Right lung (tissue), 5 donors: Measurements from ENCODE around the gene TP53BP2. TPM values are rescaled to one million over a fixed set of nuclear protein-coding genes. Genes with fewer than 3 reads are reported as not detected.

ENCODE experiments used
- DNase-seq, 2 donors: peaks; one replicate each; pipeline ENCODE4 v3.0.0-alpha.2; 2013
- polyA plus RNA-seq, 5 donors: library from polyadenylated mRNA; unstranded; fragments of 120-200 nt; gene quantifications; one replicate each; pipeline versions ENCODE4 v1.2.1 to v1.2.3, GENCODE V29; 2013; ENCODE audit warnings: inconsistent platforms in 1 of 5, low replicate concordance in 1 of 5; ENCODE audit not compliant: insufficient read length in 5 of 5, insufficient read depth in 1 of 5

Gene TP53BP2
- polyA plus RNA-seq, 5 donors: 38.3 to 66.3 (median 50.3) TPM

DNA sequence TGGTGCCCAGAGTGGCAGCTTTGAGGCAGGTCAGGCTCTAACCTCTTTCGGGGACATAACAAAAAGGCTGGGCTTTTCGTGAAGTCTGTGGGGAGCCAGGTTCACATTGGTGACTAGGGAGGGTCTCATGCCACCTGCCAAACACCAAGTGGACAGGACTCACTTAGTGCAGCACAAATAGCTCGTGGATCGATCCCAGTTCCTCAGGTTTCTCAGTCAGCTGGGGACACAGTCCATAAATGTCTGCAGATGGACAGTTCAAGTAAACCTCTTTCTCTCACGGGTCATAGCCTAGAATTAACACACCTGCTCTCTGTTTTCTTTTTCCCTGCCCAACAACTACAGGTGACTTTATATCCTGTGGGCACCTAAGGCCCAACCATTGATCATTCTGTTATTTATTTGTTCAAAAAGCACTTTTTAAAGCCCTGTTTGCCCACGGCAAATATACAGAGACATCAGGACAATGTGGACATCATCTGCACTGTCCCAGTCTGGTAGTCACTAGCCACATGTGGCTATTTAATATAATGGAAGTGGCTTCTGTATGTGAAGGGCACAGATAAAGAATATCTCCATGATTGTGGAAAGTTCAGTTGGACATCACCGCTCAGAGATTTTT is 79.9 kb downstream of the TP53BP2 start:
- DNase-seq: no peak

DNA sequence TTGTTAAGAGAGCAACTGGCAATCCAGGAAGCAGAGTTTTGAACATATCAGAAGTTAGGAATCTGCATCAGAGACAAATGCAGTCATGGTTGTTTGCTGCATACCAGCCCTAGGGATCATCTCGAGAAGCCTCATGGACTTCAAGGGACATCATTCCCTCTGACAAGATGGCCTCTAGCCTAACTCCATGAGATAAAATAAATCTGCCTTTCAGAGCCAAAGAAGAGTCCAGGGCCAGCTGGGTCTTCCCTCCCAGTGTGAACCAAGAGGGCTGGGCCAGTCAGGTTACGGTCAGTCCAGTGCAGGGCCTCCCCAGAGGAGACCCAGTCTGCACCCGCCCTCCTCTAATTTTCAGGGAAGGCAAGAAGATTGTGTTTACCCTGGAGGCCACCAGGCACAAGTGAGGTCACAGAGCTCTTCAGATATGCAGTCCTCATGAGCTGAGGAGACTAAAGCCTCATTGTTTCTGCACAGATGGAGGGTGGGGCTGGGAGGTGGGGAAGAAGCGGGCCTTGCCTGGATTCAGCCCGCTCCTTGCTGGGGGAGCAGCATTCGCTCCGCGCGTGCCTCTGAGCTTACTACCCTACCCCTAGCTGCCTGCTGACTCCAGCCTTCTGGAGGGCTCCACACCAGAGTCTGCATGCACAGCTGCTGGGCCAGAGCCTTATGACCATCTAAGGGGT is 80.6 kb downstream of the TP53BP2 start:
- no peak for DNase-seq

DNA sequence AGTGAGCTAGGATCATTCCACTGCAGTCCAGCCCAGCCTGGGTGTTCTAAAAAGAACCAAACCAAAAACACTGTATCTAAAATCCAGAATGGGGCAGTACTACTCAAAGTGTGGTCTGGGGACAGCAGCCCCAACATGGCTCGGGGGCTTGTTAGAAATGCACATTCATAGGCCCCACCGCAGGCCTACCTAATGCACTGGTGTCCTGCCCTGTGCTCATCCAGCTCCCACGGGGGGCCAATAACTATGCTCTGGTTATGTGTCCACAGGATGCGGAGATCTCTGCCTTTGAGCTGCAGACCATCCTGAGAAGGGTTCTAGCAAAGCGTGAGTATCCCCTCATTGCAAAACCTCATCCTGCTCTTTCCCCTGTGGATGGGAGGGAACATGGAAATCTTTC is 81.9 kb downstream of the TP53BP2 start:
- DNase-seq: no peak

- DNase-seq: no peak
These were observed 82.5 kb downstream of the TP53BP2 start for GRCh38 chr1:223763251-223763650.

DNA sequence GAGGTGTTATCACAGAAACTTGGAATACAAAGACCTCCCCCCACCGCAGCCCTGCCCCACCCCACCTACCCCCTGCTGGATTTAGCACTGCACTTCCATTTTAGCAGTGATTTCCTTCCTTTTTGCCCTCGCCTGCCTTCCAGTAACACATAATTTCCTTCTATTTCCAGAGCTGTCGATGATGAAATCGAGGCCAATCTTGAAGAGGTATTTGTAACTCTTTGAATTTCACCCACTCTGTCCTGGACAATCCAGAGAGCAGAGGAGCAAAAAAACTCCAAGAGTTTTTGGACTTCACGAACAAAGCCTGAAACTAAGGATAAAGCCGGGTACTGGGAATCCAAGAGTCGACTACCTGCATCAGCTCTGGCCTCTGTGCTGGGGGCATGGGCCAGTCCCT is 84.3 kb downstream of the TP53BP2 start:
- peak in 1 of 2 donors; percentile 13 for DNase-seq

- no peak for DNase-seq
These were observed 84.9 kb downstream of the TP53BP2 start for GRCh38 chr1:223760833-223761232.

DNA sequence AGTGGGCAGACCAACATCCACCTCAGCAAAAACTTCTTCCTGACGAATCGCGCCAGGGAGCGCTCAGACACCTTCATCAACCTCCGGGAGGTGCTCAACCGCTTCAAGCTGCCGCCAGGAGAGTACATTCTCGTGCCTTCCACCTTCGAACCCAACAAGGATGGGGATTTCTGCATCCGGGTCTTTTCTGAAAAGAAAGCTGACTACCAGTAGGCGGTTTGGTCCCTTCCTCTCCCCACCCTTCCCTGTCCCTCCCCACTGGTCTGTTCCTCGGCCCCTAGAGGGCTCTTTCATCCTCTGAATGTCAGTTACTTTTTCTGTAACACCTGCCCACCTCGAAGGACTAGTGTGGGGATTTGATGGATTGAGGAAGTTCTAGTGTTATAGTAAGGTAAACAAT is 86.5 kb downstream of the TP53BP2 start:
- DNase-seq: no peak

GRCh38 chr1:223758734-223759133 is 87.0 kb downstream of the TP53BP2 start:
- DNase-seq: no peak

DNA sequence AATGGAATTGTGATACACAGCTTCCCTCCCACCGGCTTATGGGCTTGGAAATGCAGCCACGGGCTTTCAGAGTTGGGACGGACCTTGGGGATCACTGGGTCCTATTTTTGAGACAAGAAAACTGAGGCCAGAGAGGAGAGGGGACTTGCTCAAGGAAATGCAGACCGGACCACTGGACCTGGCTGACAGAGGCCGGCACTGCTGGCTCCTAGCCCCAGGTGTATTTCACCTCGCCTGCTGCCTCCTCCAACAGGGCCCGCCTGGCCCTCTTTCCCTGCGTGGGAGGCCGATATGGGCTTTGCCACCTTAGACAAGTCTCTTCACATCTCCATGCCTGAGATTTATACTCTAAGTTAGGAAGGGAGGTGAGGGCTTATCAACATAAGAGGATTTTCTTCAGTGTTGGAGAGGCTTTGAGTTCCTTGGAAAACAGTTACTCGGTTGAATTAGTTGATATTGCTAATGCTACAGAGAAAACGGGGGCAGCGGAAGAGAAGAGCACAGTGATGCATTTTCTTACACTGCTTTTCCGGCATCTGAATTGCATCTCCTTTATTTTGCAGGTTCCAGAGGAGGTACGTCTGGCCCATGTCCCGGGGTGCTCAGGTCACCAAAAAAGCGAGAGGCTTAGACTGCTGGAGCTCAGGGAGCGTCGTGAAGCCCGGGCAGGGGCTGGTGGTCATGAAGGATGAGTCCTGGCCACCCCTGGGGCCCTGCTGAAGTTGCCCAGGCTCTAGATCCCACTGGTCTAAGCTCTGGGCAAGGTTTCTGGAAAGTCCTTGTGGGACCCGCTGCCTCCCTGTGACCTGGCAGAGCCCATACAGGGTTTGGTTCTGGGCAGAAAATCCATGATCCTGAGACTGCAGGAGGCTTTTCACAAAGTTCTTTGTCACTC is 88.7 kb downstream of the TP53BP2 start:
- DNase-seq: no peak

GRCh38 chr1:223755992-223756775 is 89.6 kb downstream of the TP53BP2 start:
- DNase-seq: no peak

- no peak for DNase-seq
These were observed 90.3 kb downstream of the TP53BP2 start for GRCh38 chr1:223755432-223755792.

DNA sequence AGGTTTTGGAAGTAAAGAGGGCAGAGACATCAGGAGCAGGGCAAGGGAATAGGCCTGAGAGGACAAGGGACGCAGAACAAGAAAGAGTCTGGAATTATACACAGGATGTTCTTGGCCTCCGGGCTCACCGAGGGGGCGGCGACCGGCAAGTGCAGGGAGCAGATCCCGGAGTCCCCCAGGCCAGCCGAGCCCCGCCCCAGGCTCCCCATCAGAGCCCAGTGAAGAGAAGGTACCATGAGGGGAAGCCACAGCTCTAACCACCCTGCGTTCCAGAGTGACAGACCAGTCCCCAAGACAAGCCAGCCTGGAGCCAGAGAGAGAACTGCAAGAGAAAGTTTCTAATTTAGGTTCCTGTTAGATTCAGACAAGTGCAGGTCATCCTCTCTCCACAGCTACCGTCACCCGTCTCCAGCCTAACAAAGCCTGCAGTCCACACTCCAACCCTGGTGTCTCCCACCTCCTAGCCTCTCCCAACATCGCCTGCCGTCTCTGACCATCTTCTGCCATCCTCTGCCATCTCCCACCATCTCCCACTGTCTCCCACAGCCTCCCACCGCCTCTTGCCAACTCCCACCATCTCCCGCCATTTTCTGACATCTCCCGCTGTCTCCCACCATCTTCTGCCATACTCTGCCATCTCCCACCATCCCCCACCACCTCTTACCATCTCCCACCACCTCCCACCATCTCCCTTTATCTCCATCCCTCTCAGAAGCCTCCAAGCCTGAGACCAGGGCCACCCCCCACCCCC is 90.9 kb downstream of the TP53BP2 start:
- no peak for DNase-seq

GRCh38 chr1:223752721-223753515 is 92.8 kb downstream of the TP53BP2 start:
- no peak for DNase-seq

DNA sequence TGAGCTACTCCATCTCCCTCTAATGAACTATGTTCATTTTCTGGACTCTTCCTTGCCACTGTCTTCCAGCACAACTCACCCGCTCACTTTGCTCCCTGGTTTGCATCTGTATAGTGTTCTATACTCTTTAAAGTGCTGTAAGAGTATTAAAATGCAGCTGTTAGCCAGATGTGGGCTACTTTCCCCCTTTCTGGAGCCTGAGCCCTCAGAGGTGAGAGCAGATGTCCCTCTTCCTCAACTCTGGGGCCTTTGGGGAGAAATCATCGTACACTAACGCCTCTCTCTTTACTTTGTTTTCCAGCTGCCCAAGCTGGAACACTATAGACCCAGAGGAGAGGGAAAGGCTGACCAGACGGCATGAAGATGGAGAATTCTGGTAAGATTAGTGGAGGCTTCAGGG is 94.1 kb downstream of the TP53BP2 start:
- no peak for DNase-seq

- no peak for DNase-seq
These were observed 94.8 kb downstream of the TP53BP2 start for GRCh38 chr1:223750730-223751570.

DNA sequence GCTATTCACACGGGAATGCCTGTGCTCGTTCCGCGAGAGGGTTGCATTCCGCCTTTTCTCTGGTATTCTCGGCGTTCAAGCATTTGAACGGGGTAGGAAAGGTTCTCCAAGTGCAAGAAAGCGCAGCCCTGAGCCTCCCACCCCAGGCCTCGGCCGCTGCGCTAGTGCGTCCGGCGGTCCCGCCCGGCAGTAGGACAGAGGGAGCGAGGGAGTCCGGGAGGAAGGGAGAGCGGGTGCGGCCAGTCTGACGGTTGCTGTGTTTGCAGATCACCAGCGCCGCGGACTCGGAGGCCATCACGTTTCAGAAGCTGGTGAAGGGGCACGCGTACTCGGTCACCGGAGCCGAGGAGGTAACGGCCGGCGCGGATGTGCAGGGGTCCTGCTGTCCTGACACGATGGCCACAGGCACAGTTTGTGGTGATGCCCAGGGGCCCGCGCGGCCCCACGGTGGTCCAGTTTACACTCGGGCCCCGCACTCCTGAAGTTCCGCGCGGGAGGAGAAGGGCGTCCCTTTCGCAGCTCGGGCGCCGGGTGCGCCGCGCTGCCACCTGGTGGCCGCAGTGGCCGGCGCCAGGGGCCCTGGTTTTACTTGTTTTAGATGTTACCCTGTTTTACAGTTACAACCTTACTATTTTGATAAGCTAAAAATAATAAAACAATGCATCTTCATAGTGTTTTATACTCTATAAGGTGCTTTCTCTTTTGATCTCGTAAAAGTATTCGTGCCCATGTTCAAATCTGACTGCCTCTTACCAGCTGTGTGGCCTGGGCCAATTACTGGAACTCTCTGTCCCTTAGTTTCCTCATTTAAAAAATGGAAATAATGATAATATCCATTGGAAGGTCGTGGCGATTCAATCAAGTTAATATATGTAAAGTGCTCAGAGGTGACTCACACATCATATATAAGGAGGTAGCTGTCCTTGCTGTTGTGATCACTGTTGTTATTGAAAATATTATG is 96.7 kb downstream of the TP53BP2 start:
- peak in 1 of 2 donors; percentile 70 for DNase-seq

GRCh38 chr1:223748405-223748772 is 97.4 kb downstream of the TP53BP2 start:
- DNase-seq: no peak

- no peak for DNase-seq
These were observed 97.9 kb downstream of the TP53BP2 start for GRCh38 chr1:223747838-223748335.
